CD4-positive, alpha-beta T cell (primary cell): Measurements from ENCODE around the gene PTX3. TPM values are rescaled to one million over a fixed set of nuclear protein-coding genes. Genes with fewer than 3 reads are reported as not detected.

ENCODE experiments used
- ATAC-seq: fragments of 200-7000 bp; cut with Tn5 transposase; one replicate; pipeline ENCODE4 v1.10.0; 2022; ENCODE audit warnings: mild to moderate bottlenecking; ENCODE audit not compliant: poor library complexity
- CTCF ChIA-PET: fragments of 350-600 bp; sonication (Branson Sonifier 250); formaldehyde crosslinking; loops from one replicate; lab custom pipeline; 2021; ENCODE audit warnings: antibody characterized with exemption, inconsistent platforms; lab: Charles Lee
- POLR2A ChIA-PET: fragments of 350-600 bp; sonication (Branson Sonifier 250); formaldehyde crosslinking; loops from one replicate; lab custom pipeline; 2021; ENCODE audit warnings: antibody characterized with exemption, inconsistent platforms; lab: Charles Lee
- DNase-seq, 14 experiments: peaks; one replicate each; pipeline ENCODE4 v3.0.0-alpha.2; 2013 to 2020; ENCODE audit warnings: mixed read lengths in 2 of 14
- H3K27ac ChIP-seq, 2 donors: one replicate each; pipeline versions ENCODE4 v1.5.1 to v1.7.0; 2013; ENCODE audit warnings: low read length in 2 of 2, low read depth in 1 of 2, mild to moderate bottlenecking in 1 of 2
- H3K27me3 ChIP-seq, 2 experiments: 1 replicate in 1 of 2; 2 replicates in 1 of 2; pipeline versions ENCODE4 v1.6.1 to v1.7.0; 2013; ENCODE audit warnings: low read length in 2 of 2, control low read depth in 1 of 2, mild to moderate bottlenecking in 1 of 2, moderate library complexity in 1 of 2; ENCODE audit not compliant: insufficient read depth in 2 of 2, control insufficient read depth in 1 of 2
- H3K36me3 ChIP-seq: one replicate; pipeline ENCODE4 v1.6.1; 2013; ENCODE audit warnings: low read length, control low read depth; ENCODE audit not compliant: insufficient read depth
- H3K4me1 ChIP-seq: one replicate; pipeline ENCODE4 v1.6.1; 2013; ENCODE audit warnings: low read length, control low read depth; ENCODE audit not compliant: insufficient read depth
- H3K4me3 ChIP-seq: one replicate; pipeline ENCODE4 v1.5.1; 2013; ENCODE audit warnings: mild to moderate bottlenecking, low read length, moderate library complexity
- H3K9me3 ChIP-seq, 2 experiments: 1 replicate in 1 of 2; 2 replicates in 1 of 2; pipeline versions ENCODE4 v1.6.1 to v1.7.0; 2013; ENCODE audit warnings: low read length in 2 of 2, mild to moderate bottlenecking in 2 of 2, control low read depth in 1 of 2, moderate library complexity in 1 of 2; ENCODE audit not compliant: control insufficient read depth in 1 of 2, insufficient read depth in 1 of 2
- H3K27ac Mint-ChIP-seq: one replicate; pipeline ENCODE4 v1.8.0; 2020; ENCODE audit warnings: mixed read lengths
- H3K27me3 Mint-ChIP-seq: one replicate; pipeline ENCODE4 v1.8.0; 2021; ENCODE audit warnings: mixed read lengths
- H3K36me3 Mint-ChIP-seq: one replicate; pipeline ENCODE4 v1.8.0; 2021; ENCODE audit warnings: low read depth, mixed read lengths
- H3K4me1 Mint-ChIP-seq: one replicate; pipeline ENCODE4 v1.8.0; 2021; ENCODE audit warnings: low read depth, mixed read lengths
- H3K4me3 Mint-ChIP-seq: one replicate; pipeline ENCODE4 v1.8.0; 2020; ENCODE audit warnings: mild to moderate bottlenecking, mixed read lengths
- H3K9me3 Mint-ChIP-seq: one replicate; pipeline ENCODE4 v1.8.0; 2020; ENCODE audit warnings: mixed read lengths
- intact Hi-C, 2 experiments: fragments of 100-400 bp; cut with DNase I in 1 of 2; cut with micrococcal nuclease in 1 of 2; formaldehyde crosslinking; loops; one replicate each; pipeline versions ENCODE4 v1.15.1 to v1.9.0; 2023 to 2025; cut with DNase I, micrococcal nuclease
- total RNA-seq, 174 experiments: library from RNA in 2 of 174; stranded (reverse) in 2 of 174; gene quantifications; one replicate each; pipeline ENCODE4 v1.2.3 and lab custom pipeline; 2021 to 2026
- TF ChIP-seq, protein P1 (sequence below): fragments of 200-600 bp; IDR thresholded peaks from one replicate; pipeline ENCODE4 v1.8.0; 2022; ENCODE audit warnings: antibody characterized with exemption, mild to moderate bottlenecking

Gene PTX3
- total RNA-seq, 2 experiments from 2014 or later, result 0.16 to 0.34 TPM

DNA sequence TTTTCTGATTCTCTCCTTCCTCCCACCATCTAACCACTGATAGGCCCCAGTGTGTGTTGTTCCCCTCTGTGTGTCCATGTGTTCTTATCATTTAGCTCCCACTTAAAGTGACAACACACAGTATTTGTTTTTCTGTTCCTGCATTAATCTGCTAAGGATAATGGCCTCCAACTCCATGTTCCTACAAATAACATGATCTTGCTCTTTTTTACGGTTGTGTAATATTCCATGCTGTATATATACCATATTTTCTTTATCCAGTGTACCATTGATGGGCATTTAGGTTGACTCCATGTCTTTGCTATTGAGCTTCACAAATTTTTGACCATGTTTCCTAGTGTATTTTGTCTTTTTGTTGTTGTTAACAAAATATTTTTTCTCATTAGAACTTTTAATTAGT is 36.0 kb downstream of the PTX3 start:
- no peak overlapping the region for H3K27ac ChIP-seq
- CTCF ChIA-PET, result no interaction called here
- H3K27me3 ChIP-seq, result no peaks in the 10 kb centered on the region
- H3K4me1 ChIP-seq, result no peaks in the 10 kb centered on the region
- POLR2A ChIA-PET, result no interaction called here
- DNase-seq (no peak), ATAC-seq (no peak)
- intact Hi-C loops, result no loop called here
- no peaks in the 10 kb centered on the region for H3K9me3 Mint-ChIP-seq
- H3K27ac Mint-ChIP-seq, result no peak overlapping the region
- H3K4me3 ChIP-seq, result no peak overlapping the region
- no peaks in the 10 kb centered on the region for H3K4me1 Mint-ChIP-seq
- no peak overlapping the region for H3K4me3 Mint-ChIP-seq
- H3K36me3 Mint-ChIP-seq, result no peaks in the 10 kb centered on the region
- TF ChIP-seq, protein P1, sequence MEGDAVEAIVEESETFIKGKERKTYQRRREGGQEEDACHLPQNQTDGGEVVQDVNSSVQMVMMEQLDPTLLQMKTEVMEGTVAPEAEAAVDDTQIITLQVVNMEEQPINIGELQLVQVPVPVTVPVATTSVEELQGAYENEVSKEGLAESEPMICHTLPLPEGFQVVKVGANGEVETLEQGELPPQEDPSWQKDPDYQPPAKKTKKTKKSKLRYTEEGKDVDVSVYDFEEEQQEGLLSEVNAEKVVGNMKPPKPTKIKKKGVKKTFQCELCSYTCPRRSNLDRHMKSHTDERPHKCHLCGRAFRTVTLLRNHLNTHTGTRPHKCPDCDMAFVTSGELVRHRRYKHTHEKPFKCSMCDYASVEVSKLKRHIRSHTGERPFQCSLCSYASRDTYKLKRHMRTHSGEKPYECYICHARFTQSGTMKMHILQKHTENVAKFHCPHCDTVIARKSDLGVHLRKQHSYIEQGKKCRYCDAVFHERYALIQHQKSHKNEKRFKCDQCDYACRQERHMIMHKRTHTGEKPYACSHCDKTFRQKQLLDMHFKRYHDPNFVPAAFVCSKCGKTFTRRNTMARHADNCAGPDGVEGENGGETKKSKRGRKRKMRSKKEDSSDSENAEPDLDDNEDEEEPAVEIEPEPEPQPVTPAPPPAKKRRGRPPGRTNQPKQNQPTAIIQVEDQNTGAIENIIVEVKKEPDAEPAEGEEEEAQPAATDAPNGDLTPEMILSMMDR, result no peak
- no peaks in the 10 kb centered on the region for H3K36me3 ChIP-seq
- no peaks in the 10 kb centered on the region for H3K27me3 Mint-ChIP-seq
- no peaks in the 10 kb centered on the region for H3K9me3 ChIP-seq

GRCh38 chr3:157475921-157476414 is 39.3 kb downstream of the PTX3 start:
- ATAC-seq (no peak), DNase-seq (no peak)
- Mint-ChIP-seq H3K36me3 (no peaks in the 10 kb centered on the region), H3K27me3 (no peaks in the 10 kb centered on the region), H3K27ac (no peak overlapping the region), H3K4me3 (no peak overlapping the region), H3K4me1 (no peaks in the 10 kb centered on the region), H3K9me3 (no peaks in the 10 kb centered on the region)
- H3K36me3 ChIP-seq, result no peaks in the 10 kb centered on the region
- TF ChIP-seq, protein P1, result no peak
- H3K4me1 ChIP-seq, result no peaks in the 10 kb centered on the region
- H3K27me3 ChIP-seq, result no peaks in the 10 kb centered on the region
- intact Hi-C loops, result no loop called here
- H3K9me3 ChIP-seq, result no peaks in the 10 kb centered on the region
- POLR2A ChIA-PET, result no interaction called here
- no peak overlapping the region for H3K27ac ChIP-seq
- no peak overlapping the region for H3K4me3 ChIP-seq
- CTCF ChIA-PET, result no interaction called here

DNA sequence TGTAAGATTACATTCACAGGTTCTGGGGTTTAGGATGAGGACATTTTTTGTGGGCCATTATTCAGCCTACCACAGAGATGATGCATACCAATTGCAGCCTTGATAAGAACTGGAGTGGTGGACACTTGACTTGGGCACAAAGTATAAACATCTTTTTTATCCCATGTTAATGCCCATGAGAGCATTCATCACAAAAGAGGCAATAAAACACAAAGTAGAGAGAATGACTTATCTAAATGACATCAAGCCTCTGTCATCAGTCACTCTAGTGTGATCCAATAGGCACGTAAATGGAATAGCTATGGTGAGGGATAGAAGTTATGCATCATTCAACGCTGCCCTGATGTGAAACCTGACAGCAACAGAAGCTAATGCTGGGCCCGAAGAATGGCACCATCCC is 40.8 kb downstream of the PTX3 start:
- Histone ChIP-seq H3K27ac (no peak overlapping the region), H3K27me3 (no peaks in the 10 kb centered on the region), H3K36me3 (no peaks in the 10 kb centered on the region), H3K9me3 (no peaks in the 10 kb centered on the region), H3K4me1 (no peaks in the 10 kb centered on the region), H3K4me3 (no peak overlapping the region)
- peaks cover 10% of the 10 kb centered on the region for H3K27me3 Mint-ChIP-seq
- no peak for ATAC-seq
- peaks cover under 1% of the 10 kb centered on the region for H3K9me3 Mint-ChIP-seq
- DNase-seq, result no peak
- ChIA-PET CTCF (no interaction called here), POLR2A (no interaction called here)
- no peak overlapping the region for H3K4me3 Mint-ChIP-seq
- intact Hi-C loops, result no loop called here
- TF ChIP-seq, protein P1, result no peak
- H3K27ac Mint-ChIP-seq, result no peak overlapping the region
- H3K36me3 Mint-ChIP-seq, result no peaks in the 10 kb centered on the region
- H3K4me1 Mint-ChIP-seq, result no peaks in the 10 kb centered on the region
